HFFc6 (cell line): ENCODE measurements around the gene COX7B2. TPM values are rescaled to one million over a fixed set of nuclear protein-coding genes. Genes with fewer than 3 reads are reported as not detected.

ENCODE experiments used
- DNase-seq: peaks from one replicate; pipeline ENCODE4 v3.0.0-alpha.2; 2018
- H3K27ac Mint-ChIP-seq: 2 replicates; pipeline ENCODE4 v1.8.0; 2020; ENCODE audit warnings: mild to moderate bottlenecking, mixed read lengths
- H3K27me3 Mint-ChIP-seq: 2 replicates; pipeline ENCODE4 v1.8.0; 2021; ENCODE audit warnings: mild to moderate bottlenecking, moderate library complexity, mixed read lengths; ENCODE audit not compliant: insufficient read depth
- H3K36me3 Mint-ChIP-seq: 2 replicates; pipeline ENCODE4 v1.8.0; 2021; ENCODE audit warnings: low read depth, mixed read lengths
- H3K4me1 Mint-ChIP-seq: 2 replicates; pipeline ENCODE4 v1.8.0; 2020; ENCODE audit warnings: low read depth, mixed read lengths
- H3K4me3 Mint-ChIP-seq: 2 replicates; pipeline ENCODE4 v1.8.0; 2020; ENCODE audit warnings: mild to moderate bottlenecking, moderate library complexity, mixed read lengths
- H3K9me3 Mint-ChIP-seq: 2 replicates; pipeline ENCODE4 v1.8.0; 2020; ENCODE audit warnings: mild to moderate bottlenecking, mixed read lengths
- total RNA-seq, 6 experiments: library from RNA; stranded (reverse); fragmentation: NEBNext Ultra II Directional; extraction: Animal tissue kit (Norgen Biotek cat#: 25700); gene quantifications; 2 replicates in 1 of 6; 3 replicates in 5 of 6; pipeline ENCODE4 v1.2.3, GENCODE V29; 2021
- TF ChIP-seq, protein P1 (sequence below): fragments of 200-600 bp; sonication (generic); IDR thresholded peaks from 2 replicates; pipeline ENCODE4 v1.5.0; 2021; ENCODE audit warnings: antibody characterized with exemption, mild to moderate bottlenecking

The COX7B2 gene
- total RNA-seq, 6 experiments from 2014 or later: not detected

DNA sequence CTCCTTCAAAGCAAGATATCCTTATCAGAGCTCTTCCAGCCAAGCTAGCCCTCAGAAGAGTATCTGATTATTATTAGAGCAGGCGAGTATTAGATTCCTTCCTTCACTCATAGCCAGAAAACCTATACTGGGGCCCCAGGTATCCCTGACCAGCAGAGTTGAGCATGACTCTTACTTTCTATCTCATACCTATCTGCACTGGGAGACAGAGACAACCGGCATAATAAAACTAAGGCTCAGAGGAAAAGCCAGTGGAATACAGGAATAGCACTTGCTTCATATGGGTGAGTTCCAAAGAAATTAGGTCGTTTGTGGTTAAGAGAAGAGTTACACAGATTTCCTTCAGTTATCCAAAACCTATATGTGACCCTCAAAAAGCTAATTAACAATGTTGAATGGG is 41.8 kb upstream of the COX7B2 start:
- Mint-ChIP-seq H3K9me3 (no peaks in the 10 kb centered on the region), H3K27me3 (no peaks in the 10 kb centered on the region), H3K27ac (no peak overlapping the region), H3K36me3 (no peaks in the 10 kb centered on the region), H3K4me1 (no peaks in the 10 kb centered on the region), H3K4me3 (no peak overlapping the region)
- DNase-seq: no peak
- TF ChIP-seq, protein P1, sequence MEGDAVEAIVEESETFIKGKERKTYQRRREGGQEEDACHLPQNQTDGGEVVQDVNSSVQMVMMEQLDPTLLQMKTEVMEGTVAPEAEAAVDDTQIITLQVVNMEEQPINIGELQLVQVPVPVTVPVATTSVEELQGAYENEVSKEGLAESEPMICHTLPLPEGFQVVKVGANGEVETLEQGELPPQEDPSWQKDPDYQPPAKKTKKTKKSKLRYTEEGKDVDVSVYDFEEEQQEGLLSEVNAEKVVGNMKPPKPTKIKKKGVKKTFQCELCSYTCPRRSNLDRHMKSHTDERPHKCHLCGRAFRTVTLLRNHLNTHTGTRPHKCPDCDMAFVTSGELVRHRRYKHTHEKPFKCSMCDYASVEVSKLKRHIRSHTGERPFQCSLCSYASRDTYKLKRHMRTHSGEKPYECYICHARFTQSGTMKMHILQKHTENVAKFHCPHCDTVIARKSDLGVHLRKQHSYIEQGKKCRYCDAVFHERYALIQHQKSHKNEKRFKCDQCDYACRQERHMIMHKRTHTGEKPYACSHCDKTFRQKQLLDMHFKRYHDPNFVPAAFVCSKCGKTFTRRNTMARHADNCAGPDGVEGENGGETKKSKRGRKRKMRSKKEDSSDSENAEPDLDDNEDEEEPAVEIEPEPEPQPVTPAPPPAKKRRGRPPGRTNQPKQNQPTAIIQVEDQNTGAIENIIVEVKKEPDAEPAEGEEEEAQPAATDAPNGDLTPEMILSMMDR: no peak

DNA sequence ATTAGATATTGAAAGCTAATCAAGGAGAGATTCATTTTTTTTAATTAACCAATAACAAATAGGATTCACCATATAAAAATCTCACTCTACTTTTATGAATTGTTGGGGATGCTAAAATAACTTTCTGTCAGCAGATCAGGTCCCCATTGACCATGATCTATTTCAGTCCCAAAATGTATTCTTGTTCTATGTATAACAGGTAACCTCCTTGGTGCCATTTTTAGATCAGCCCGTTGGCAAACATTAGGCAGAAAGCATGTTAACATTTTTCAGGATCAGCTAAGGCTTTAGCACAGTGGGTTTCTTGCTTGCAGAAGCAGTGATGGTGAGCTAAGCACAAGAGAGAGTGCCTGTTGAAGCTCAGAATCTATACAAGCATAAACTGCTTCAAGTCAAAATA is 40.8 kb upstream of the COX7B2 start:
- H3K27ac Mint-ChIP-seq: no peak overlapping the region
- no peaks in the 10 kb centered on the region for H3K9me3 Mint-ChIP-seq
- H3K4me1 Mint-ChIP-seq: no peaks in the 10 kb centered on the region
- no peak for DNase-seq
- H3K4me3 Mint-ChIP-seq: no peak overlapping the region
- H3K27me3 Mint-ChIP-seq: no peaks in the 10 kb centered on the region
- TF ChIP-seq, protein P1: no peak
- no peaks in the 10 kb centered on the region for H3K36me3 Mint-ChIP-seq

DNA sequence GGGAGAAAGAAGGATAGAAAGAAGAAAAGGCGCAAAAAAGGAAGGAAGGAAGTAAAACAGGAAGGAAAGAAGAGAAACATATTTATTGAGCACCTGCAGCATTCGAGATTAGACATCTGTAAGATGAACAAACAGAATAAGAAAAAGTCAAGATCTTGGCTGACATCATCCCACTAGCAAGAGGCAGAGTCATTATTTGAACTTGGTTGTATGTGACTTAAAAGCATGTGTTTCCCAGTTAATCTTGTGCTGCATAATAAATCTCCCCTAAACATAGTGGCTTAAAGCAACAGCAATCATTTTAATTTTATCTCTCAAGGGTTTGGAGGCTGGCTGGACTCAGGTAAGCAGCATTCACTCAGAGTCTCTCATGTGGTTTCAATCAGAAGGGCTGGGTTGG is 38.5 kb upstream of the COX7B2 start:
- Mint-ChIP-seq H3K27me3 (no peaks in the 10 kb centered on the region), H3K36me3 (no peaks in the 10 kb centered on the region), H3K9me3 (no peaks in the 10 kb centered on the region; the same call in 1 of the 2 replicates), H3K27ac (no peak overlapping the region), H3K4me1 (no peaks in the 10 kb centered on the region), H3K4me3 (no peak overlapping the region)
- TF ChIP-seq, protein P1: no peak
- no peak for DNase-seq

DNA sequence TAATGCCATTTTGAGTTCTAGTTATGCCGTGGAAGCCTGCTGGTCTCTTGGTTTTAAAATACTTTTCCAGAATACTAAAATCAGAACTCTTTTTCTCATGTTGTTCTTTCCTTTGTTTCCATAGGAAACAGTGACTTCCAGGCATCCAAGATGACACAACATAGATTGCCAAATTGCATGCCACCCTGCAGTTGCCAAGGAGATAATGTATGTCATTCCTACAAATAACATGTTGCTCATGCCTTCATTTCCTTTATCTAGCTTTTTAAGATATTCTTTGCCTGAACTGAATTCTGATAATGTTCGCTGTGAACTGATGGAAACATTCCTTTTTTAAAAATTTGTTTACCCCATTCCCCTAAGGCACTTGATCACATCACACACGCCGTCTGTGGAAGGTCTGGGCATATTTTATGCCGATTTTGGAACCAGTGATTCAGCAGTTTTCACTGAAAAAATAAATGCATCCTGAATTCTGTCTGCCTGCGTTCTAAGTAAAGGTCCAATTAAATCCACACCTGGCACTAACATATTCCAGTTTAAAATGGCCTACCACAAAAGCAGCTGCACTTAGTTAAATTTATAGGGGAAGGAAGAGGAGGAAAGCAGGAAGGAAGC is 38.0 kb upstream of the COX7B2 start:
- no peak for DNase-seq
- Mint-ChIP-seq H3K4me1 (no peaks in the 10 kb centered on the region), H3K4me3 (no peak overlapping the region), H3K36me3 (no peaks in the 10 kb centered on the region), H3K27ac (no peak overlapping the region), H3K9me3 (no peaks in the 10 kb centered on the region; the same call in 1 of the 2 replicates), H3K27me3 (no peaks in the 10 kb centered on the region)
- TF ChIP-seq, protein P1: no peak

DNA sequence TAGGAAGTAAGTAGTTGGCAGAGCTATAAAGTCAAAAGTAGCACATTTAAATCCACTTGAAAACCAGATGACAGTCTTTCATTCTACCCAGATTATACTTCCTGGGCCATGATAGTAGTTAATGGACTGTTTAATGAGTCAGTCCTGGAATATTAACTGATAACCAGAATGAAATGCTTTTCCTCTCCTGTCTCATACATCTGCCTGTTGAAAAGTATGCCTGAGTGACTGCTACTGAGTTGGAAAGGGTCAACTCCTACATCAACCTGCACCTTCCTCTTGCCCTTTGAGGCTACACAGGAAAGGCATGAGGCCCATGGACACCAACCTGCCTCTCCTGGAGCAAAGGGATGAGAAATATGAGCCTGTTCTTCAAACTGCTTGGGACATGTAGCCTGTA is 36.0 kb upstream of the COX7B2 start:
- Mint-ChIP-seq H3K27ac (no peak overlapping the region), H3K27me3 (no peaks in the 10 kb centered on the region), H3K9me3 (no peaks in the 10 kb centered on the region; the same call in 1 of the 2 replicates), H3K4me1 (no peaks in the 10 kb centered on the region), H3K4me3 (no peak overlapping the region), H3K36me3 (no peaks in the 10 kb centered on the region)
- TF ChIP-seq, protein P1: no peak
- no peak for DNase-seq
